ENCODE data around the gene DOLK.

DOLK gene

DNA sequence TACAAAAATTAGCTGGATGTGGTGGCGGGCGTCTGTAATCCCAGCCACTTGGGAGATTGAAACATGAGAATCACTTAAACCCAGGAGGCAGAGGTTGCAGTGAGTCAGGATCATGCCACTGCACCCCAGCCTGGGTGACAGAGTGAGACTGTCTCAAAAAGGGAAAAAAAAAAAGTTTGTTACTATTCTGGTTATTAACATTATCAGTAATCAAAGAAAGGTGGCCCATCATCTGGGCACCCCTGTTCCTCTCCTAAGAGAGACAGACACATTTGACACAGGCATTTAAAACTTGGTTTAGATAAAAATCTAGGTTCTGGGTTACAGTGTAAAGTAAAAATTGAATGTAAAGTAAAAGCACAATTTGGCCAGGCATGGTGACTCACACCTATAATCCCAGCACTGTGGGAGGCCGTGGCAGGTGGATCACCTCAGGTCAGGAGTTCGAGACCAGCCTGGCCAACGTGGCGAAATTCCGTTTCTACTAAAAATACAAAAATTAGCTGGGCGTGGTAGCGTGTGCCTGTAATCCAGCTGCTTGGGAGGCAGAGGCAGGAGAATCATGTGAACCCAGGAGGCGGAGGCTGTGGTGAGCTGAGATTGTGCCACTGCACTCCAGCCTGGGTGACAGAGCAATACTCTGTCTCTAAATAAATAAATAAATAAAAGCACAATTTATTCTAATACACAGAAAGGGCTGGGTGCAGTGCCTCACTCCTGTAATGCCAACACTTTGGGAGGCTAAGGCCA, 43.4 kb downstream of the DOLK start:
- DNase-seq, result no peak

DNA sequence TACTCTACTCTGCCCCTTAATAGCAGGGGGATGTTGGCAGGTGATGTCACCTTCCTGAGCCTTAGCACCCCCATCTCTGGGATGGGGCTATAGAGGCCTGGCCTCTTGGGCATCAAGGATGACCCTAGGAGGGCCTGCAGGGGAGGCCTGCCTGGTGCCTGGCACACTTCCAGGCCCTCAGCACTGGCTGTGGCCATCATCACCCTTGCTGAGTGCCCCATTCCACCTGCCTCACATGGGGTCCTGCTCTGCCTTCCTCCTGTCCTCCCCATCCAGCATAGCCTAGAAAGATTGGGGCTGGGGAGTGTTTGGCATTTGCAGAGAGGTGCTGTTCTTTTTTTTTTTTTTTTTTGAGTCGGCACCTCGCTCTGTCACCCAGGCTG, 44.3 kb downstream of the DOLK start:
- DNase-seq, result no peak

DNA sequence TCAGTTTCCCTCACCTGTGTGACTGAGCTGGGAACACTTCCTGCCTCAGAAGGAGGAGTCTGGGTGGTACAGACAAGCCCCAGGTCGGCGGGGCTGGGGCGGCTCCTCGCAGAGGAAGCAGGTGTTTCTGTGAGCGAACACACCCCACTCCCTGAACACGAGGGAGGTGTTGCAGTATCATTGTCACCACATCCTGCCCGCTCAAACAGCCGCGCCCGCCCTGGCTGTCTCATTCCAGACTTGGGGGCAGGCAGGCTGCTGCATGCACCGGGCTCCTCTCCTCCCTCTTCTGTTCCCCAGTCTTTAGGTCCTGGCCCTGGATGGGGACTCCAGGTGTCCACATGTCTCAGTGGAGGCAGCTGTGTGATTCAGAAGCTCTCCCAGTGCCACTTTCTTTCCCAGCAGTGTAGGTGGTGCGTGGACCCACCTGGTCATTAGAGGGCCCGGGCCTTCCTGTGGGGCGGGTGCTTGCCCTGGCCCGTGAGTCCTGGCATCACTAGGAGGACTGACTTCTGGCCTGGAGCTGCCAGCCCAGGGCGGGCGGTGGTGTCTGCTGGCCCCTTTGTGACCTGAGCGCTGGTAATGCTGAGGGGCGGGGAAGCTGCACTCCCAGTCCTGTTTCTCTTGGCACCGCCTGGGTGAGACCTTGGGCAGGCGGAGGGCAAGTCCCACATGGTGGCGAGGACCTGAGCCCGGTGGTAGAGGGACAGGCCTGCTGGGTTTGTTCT, 44.9 kb downstream of the DOLK start:
- DNase-seq, result no peak

DNA sequence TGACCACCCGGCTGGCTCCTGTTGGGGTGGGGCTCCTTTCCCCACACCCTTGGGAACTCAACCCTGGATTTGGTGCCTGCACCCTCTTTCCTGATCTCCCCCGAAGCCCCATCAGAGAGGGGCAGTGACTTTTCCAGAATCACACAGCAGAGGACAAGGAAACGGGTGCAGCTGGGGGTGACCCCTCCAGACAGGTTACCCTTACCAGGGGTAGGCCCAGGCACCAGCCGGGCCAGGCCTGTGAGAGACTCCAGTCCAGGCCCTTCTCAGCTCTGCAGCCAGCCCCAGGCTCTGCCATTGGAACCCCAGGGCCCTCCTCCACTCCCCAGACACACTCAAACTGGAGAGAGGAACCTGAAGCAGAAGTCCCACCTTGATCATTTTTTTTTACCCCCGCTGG, 45.6 kb downstream of the DOLK start:
- no peak for DNase-seq

DNA sequence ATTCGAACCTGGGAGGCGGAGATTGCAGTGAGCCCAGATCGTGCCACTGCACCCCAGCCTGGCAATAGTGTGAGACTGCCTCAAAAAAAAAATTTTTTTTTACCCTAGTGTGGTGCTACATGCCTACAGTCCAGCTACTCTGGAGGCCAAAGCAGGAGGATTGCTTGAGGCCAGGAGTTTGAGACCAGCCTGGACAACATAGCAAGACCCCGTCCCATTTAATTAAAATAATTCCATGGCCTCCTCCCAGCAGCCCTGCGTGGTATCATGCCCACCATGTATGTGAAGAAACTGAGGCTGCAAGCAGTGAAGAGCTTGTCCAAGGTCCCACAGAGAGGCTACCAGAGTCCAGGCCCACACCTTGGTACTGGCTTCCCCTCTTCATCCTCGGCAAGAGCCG, 46.0 kb downstream of the DOLK start:
- no peak for DNase-seq

DNA sequence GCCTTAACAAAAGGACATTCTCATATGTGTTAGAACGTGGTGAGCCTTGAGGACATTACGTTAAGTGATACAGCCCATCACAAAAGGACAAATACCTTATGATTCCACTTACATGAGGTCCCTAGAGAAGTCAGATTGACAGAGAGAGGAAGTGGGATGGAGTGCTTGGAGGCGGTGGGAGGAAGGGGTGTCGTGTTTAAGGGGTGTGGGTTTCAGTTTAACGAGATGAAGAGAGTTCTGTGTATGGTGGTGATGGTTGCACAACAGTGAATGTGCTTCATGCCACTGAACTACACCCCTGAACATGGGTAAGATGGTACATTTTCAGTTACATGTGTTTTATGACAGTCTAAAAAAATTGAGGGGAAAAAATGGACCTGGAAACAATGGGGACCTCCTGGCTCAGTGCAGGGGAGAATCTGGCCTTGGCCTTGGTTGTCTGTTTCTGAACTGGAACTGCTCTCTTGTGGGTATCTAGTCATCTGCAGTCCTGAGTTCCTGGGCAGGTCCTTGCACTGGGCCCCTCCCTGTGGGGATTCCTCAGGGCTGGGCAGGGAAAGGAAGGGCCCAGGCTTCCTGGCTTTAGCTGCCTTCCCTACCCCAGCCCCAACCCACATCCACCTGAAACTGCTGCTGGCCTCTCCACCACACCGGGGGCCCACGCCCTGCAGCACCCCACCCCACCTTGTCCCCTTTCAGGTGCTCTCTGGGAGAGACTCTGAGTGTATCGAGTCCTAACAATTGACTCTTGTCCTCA, 47.7 kb downstream of the DOLK start:
- DNase-seq, result no peak

DNA sequence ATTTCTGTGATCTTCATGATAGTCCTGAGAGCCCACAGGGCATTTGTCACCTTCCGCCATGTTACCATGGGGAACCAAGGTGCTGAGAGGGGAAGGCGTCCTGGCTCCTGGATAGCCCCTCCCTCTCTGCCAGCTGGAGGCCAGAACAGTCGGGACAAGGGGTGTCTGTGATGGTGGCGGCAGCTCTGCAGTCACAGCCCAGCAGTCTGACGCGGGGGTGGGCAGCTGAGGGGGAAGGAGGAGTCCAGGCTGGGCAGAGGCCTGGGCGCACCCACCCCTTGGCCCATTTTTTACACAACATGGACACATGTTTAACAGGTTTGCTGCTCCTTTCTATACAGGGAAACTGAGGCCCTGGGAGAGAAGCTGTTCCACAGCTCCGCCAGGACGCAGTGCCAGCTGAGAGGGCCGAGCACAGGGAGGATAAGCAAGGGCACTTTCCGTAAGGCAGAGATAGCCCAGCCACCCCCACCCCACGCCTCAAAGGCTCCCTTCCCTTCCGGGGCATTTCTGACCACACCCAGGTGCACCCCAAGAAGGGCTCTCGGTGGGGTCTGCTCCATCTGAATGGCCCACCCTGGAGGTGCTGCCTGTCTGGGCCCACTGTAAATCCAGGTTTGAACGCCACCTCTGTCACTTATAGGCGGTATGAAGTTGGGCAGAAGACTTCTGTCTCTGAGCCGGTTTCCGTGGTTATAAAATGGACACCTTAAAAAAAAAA, 48.4 kb downstream of the DOLK start:
- DNase-seq, result no peak

DNA sequence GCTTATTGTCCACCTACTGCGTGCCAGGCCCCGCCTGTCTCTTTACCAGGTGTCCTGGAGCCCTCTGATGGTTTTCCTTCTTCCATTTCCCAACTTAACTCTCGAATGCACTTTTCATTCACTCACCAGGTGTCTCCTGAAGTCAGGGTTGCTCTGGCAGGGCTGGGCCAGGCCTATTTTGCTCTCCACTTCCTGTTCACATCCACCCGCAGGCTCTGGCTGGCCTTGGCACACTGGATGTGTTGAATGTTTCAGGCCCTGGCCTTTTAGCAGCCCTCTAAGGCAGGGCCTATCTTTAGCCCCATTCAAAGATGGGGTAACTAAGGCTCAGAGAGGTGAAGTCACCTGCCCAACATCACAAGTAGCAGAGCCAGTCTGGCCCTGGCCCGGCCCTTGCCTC, 49.0 kb downstream of the DOLK start:
- DNase-seq, result no peak

DNA sequence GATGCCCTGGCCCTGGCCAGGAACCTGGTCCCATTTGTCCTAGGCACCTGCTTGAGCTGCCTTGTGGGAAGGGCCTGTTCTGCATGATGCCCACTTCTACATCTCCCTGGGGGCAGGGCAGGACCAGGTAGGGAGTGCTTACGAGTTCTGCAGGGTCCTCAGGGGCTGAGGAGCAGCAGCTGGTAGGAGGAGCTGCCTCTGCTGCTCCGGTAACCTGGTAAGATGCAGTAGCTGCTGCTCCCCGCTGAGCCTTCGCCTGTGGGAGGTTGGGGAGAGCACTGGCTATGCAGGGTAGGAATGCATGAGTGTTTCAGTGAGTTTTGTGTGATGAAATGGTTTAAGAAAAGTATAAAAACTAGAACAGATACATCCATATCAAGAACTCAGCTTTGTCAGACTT, 51.8 kb downstream of the DOLK start:
- no peak for DNase-seq
